ENCODE results near the gene CCDC91. TPM values are rescaled to one million over a fixed set of nuclear protein-coding genes. Genes with fewer than 3 reads are reported as not detected.

Gene CCDC91
- total and polyA plus RNA-seq, 9 of the 15 experiments (the other 6 are each of a cell fraction or from before 2014, with no cell fraction given) = 10.1 to 31.1 (median 26.3) TPM

DNA sequence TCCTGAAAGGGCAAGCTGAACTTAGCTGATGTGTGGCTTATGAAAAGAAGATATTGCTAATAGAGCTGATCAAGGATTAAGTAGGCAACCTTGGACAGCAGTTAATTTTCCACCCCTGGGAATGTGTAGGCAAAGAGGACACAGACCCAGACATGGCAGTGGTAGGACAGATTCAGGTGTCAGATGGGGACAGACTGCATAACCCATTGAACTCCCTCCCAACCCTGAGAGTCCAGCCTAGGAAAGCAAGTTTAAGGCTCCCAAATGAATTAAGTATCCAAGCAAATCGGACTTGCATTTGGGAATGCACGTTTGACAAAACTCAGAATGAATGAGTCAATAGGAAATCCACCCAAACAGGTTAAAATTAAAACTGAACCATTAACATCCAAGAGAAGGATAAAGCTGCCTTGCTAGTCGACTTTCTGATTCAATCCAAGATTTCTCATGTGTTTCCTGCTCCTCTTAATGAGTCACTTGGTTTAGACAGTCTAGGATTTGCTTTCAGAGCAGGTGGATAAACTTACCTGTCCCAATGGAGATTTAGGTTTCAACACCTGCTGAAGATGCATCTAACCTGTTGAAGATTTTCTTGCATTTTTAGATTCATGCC lies 385.4 kb downstream of the CCDC91 start:
- no peak overlapping the region for H3K27ac ChIP-seq (ENCODE audit: extremely low read depth, low read depth, low read length)
- no TSS peak for BruUV-seq (replicated peaks)
- ATAC-seq = no peak
- no peaks in the 10 kb centered on the region for H3K9me1 ChIP-seq (ENCODE audit: control insufficient read depth, insufficient read depth, low read length)
- no peaks in the 10 kb centered on the region for H4K20me1 ChIP-seq (replicated peaks; ENCODE audit: control insufficient read depth, insufficient read depth, low read length)
- no peaks in the 10 kb centered on the region for H3K27me3 ChIP-seq (ENCODE audit: control insufficient read depth in 2 of 2, insufficient read depth in 2 of 2, low read length in 2 of 2)
- no peak overlapping the region for H3K4me2 ChIP-seq (ENCODE audit: insufficient read depth, low read length)
- H2AFZ ChIP-seq (ENCODE audit: low read depth, low read length) = no peak overlapping the region
- TF ChIP-seq CTBP1 (IDR thresholded peaks at IDR 0.05; ENCODE audit: borderline replicate concordance) (no peak), HMG20A (CRISPR knock-in tag; conservative IDR thresholded peaks at IDR 0.05) (no peak), MEIS2 (IDR thresholded peaks at IDR 0.05; ENCODE audit: partially characterized antibody) (no peak), HNRNPH1 (optimal IDR thresholded peaks at IDR 0.05; ENCODE audit: low read depth, low read length) (no peak), ZNF57 (CRISPR knock-in tag; IDR thresholded peaks at IDR 0.05) (no peak), EP300 (IDR thresholded peaks at IDR 0.05; ENCODE audit: low read length) (no peak)
- intact Hi-C loops (cut with micrococcal nuclease) (no loop called here), in situ Hi-C loops (cut with MboI) (no loop called here)
- no peaks in the 10 kb centered on the region for H3K4me1 ChIP-seq (replicated peaks in 1 of 2; ENCODE audit: control insufficient read depth in 2 of 2, insufficient read depth in 2 of 2, low read length in 2 of 2)
- no peak for FAIRE-seq
- WGBS (ENCODE audit: insufficient coverage, low coverage, missing lambda C conversion rate) = 2% methylated on average over 3 of the region's 3 CpGs
- ChIA-PET CTCF (ENCODE audit: low intra/inter-chr PET ratio) (no interaction called here), POLR2A (interaction anchor here (1.2 kb wide), 1 partner anchor 14 kb away, joined by 4 read pairs; no protein-coding TSS in a partner anchor)
- no peak overlapping the region for H3K9ac ChIP-seq (ENCODE audit: insufficient read depth in 1 of 2, low read depth in 2 of 2, low read length in 2 of 2)
- DNase-seq (ENCODE audit: extremely low read depth in 1 of 4, low spot score in 3 of 4) = no peak
- H3K9me3 ChIP-seq (replicated peaks; ENCODE audit: control insufficient read depth, insufficient read depth, low read depth, low read length) = no peaks in the 10 kb centered on the region
- no peak overlapping the region for H3K4me3 ChIP-seq
- no peaks in the 10 kb centered on the region for H3K36me3 ChIP-seq (ENCODE audit: control insufficient read depth, insufficient read depth, low read length)
- H3K79me2 ChIP-seq (ENCODE audit: control insufficient read depth, insufficient read depth, low read length) = no peaks in the 10 kb centered on the region

DNA sequence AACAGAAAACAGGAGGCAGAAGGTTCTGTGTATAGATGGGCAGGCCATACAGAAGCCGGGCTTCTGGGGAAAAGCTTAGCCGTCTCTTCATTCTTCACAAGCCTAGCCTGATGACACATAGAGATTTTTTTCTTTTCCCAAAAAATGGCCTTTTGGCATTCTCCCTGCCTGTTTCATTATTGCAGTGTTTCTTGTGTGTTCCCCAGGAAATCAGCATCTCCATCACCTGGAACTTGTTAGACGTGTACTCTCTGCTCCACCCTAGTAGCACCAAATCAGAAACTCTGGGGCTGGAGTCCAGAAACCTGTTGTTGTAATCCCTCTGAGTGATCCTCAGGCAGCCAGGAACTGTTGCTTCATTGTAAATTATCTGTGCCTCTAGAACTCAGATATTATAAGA lies 388.1 kb downstream of the CCDC91 start:
- Histone ChIP-seq H3K4me2 (ENCODE audit: insufficient read depth, low read length) (no peak overlapping the region), H3K9me1 (ENCODE audit: control insufficient read depth, insufficient read depth, low read length) (no peaks in the 10 kb centered on the region), H3K4me1 (replicated peaks in 1 of 2; ENCODE audit: control insufficient read depth in 2 of 2, insufficient read depth in 2 of 2, low read length in 2 of 2) (no peaks in the 10 kb centered on the region), H3K27ac (ENCODE audit: extremely low read depth, low read depth, low read length) (no peak overlapping the region), H3K36me3 (ENCODE audit: control insufficient read depth, insufficient read depth, low read length) (no peaks in the 10 kb centered on the region), H3K9ac (ENCODE audit: insufficient read depth in 1 of 2, low read depth in 2 of 2, low read length in 2 of 2) (no peak overlapping the region), H3K9me3 (replicated peaks; ENCODE audit: control insufficient read depth, insufficient read depth, low read depth, low read length) (no peaks in the 10 kb centered on the region), H3K27me3 (ENCODE audit: control insufficient read depth in 2 of 2, insufficient read depth in 2 of 2, low read length in 2 of 2) (no peaks in the 10 kb centered on the region), H2AFZ (ENCODE audit: low read depth, low read length) (no peak overlapping the region), H3K79me2 (ENCODE audit: control insufficient read depth, insufficient read depth, low read length) (no peaks in the 10 kb centered on the region), H4K20me1 (replicated peaks; ENCODE audit: control insufficient read depth, insufficient read depth, low read length) (no peaks in the 10 kb centered on the region), H3K4me3 (no peak overlapping the region)
- DNase-seq (ENCODE audit: extremely low read depth in 1 of 4, low spot score in 3 of 4) (no peak), FAIRE-seq (no peak), ATAC-seq (no peak)
- TF ChIP-seq SUPT5H (IDR thresholded peaks at IDR 0.05) (no peak), HCFC1 (IDR thresholded peaks at IDR 0.05; ENCODE audit: low read depth, low read length) (no peak), DPF2 (IDR thresholded peaks at IDR 0.05) (no peak)
- POLR2A ChIA-PET = no interaction called here
- WGBS (ENCODE audit: insufficient coverage, low coverage, missing lambda C conversion rate) = 22% methylated on average over 3 of the region's 3 CpGs
- in situ Hi-C loops (cut with MboI) (no loop called here), intact Hi-C loops (cut with micrococcal nuclease) (no loop called here)
- no TSS peak for BruUV-seq (replicated peaks)
- CTCF ChIA-PET (ENCODE audit: low intra/inter-chr PET ratio) = no interaction called here
